Type B pancreatic cell (in vitro differentiated cells): ENCODE measurements around the gene YEATS4. TPM values are rescaled to one million over a fixed set of nuclear protein-coding genes. Genes with fewer than 3 reads are reported as not detected.

ENCODE experiments used
- DNase-seq: peaks from one replicate; pipeline ENCODE4 v3.0.0; 2021; ENCODE audit warnings: mixed read lengths; ENCODE audit not compliant: unreplicated experiment; ENCODE audit errors: extremely low spot score
- H3K27ac Mint-ChIP-seq: 2 replicates; pipeline ENCODE4 v1.8.0; 2021; ENCODE audit warnings: mild to moderate bottlenecking, mixed read lengths
- H3K27me3 Mint-ChIP-seq: 2 replicates; pipeline ENCODE4 v1.8.0; 2021; ENCODE audit warnings: mixed read lengths
- H3K36me3 Mint-ChIP-seq: 2 replicates; pipeline ENCODE4 v1.8.0; 2021; ENCODE audit warnings: mixed read lengths
- H3K4me1 Mint-ChIP-seq: one replicate; pipeline ENCODE4 v1.8.0; 2021; ENCODE audit warnings: mixed read lengths; ENCODE audit not compliant: unreplicated experiment
- H3K4me3 Mint-ChIP-seq: 2 replicates; pipeline ENCODE4 v1.8.0; 2021; ENCODE audit warnings: mild to moderate bottlenecking, mixed read lengths
- H3K9me3 Mint-ChIP-seq: 2 replicates; pipeline ENCODE4 v1.8.0; 2021; ENCODE audit warnings: mixed read lengths
- total RNA-seq: library from RNA; stranded (reverse); gene quantifications from 2 replicates; pipeline ENCODE4 v1.2.1, GENCODE V29; 2021; ENCODE audit warnings: low replicate concordance
- TF ChIP-seq, protein P1 (sequence below): fragments of 200-600 bp; sonication (generic); conservative IDR thresholded peaks from 2 replicates; pipeline ENCODE4 v1.5.0; 2021; ENCODE audit warnings: antibody characterized with exemption, mild to moderate bottlenecking

The YEATS4 gene
- total RNA-seq, 1 donor from 2014 or later: 24.6 TPM

DNA sequence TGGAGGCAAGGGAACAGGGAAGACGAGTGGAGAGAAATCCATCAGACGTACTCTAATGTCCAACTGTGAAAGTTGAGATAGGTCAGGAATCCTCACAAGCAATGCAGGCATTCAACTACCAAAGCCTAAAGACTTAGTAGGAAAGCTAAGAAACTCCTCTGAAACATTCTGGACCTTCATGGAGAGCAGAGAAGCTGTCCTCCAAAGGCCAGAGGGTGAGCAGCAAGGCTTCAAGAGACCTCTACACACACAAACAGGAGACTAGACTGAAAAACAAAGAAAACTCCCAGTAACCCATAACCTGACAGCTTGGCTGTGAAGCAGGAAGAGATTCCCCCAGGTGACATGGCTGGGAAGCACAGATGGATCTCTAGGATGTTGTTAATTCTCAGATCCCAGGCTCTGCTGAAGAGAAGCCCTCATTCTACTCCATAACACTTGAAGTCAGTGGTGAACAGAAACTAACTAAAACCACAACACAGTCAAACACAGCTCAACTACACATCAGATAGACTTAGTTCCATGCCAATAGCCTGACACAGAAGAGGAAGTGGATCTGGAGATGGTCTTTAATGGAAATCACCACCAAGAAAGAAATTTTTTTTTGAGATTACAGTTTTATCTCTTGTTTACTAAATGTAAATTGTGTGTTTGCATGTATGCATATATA lies 34.6 kb upstream of the YEATS4 start:
- peaks cover 4% of the 10 kb centered on the region for H3K9me3 Mint-ChIP-seq
- H3K4me3 Mint-ChIP-seq: no peak overlapping the region

DNA sequence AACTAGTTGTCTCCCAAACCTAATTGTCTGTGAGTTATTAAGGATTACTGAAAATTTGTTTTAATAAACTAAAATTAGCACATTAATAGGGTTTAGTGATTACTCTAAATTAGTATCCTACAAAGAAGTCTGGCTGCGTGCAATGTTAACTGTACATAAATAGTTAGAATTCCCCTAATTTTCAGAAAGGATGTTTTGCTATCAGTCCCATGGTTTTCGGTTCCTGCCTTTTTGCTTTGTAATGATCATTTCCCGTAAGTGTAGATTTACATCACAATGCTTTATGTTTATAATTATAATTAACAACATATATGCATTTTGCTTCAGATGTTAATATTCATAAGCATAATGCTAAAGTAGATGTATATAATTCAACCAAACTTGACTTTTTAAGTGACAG lies 31.1 kb upstream of the YEATS4 start:
- Mint-ChIP-seq H3K27me3 (peaks cover 16% of the 10 kb centered on the region), H3K4me3 (no peak overlapping the region), H3K4me1 (peaks cover 14% of the 10 kb centered on the region)

More for the DNA sequence above, 34.6 kb upstream of the YEATS4 start:
- no peaks in the 10 kb centered on the region for H3K4me1 Mint-ChIP-seq
- DNase-seq: no peak
- H3K27me3 Mint-ChIP-seq: peaks cover 13% of the 10 kb centered on the region
- H3K36me3 Mint-ChIP-seq: no peaks in the 10 kb centered on the region
- TF ChIP-seq, protein P1, sequence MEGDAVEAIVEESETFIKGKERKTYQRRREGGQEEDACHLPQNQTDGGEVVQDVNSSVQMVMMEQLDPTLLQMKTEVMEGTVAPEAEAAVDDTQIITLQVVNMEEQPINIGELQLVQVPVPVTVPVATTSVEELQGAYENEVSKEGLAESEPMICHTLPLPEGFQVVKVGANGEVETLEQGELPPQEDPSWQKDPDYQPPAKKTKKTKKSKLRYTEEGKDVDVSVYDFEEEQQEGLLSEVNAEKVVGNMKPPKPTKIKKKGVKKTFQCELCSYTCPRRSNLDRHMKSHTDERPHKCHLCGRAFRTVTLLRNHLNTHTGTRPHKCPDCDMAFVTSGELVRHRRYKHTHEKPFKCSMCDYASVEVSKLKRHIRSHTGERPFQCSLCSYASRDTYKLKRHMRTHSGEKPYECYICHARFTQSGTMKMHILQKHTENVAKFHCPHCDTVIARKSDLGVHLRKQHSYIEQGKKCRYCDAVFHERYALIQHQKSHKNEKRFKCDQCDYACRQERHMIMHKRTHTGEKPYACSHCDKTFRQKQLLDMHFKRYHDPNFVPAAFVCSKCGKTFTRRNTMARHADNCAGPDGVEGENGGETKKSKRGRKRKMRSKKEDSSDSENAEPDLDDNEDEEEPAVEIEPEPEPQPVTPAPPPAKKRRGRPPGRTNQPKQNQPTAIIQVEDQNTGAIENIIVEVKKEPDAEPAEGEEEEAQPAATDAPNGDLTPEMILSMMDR: no peak
- H3K27ac Mint-ChIP-seq: no peak overlapping the region

DNA sequence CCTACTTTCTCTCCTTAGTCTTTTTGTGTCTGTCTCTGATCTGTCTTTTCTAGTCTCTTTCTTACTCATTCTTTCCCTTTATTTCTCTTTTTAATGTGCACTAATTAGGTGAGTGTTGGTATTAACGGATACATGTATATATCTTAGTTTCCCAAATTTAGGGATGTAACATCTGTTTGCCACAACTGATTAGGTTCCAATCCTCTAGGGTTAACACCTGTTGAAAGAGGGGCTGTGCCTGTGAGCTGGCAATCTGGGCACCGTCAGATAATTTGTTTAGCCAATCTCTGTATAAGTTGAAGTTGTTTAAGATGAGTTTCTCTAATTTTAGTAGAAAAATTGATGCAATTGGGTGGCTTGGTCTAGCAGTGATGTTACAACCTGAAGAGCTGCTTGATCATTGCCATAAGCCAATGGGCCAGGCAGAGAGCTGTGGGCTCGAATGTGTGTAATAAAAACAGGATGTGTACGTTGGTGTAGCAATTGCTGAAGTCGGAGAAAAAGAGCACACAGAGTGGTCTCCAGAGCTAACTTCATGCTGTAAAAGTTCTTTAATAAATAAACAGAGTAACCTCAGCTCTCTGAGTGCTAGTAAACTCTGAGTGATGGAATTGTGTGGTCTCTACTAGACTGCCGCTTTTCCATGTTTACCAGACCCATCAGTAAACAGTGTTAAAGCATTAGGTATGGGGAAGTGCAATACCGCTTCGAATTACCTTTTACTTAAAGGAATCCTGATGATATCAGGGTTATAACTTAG lies 29.7 kb upstream of the YEATS4 start:
- H3K27ac Mint-ChIP-seq: no peak overlapping the region
- H3K4me3 Mint-ChIP-seq: peak overlapping the region; percentile 67
- H3K36me3 Mint-ChIP-seq: no peaks in the 10 kb centered on the region
- H3K4me1 Mint-ChIP-seq: peaks cover 14% of the 10 kb centered on the region
- no peaks in the 10 kb centered on the region for H3K9me3 Mint-ChIP-seq
- TF ChIP-seq, protein P1: no peak
- DNase-seq: no peak
- H3K27me3 Mint-ChIP-seq: peaks cover 16% of the 10 kb centered on the region

More for the DNA sequence above, 31.1 kb upstream of the YEATS4 start:
- TF ChIP-seq, protein P1: no peak
- no peak for DNase-seq
- no peak overlapping the region for H3K27ac Mint-ChIP-seq
- no peaks in the 10 kb centered on the region for H3K36me3 Mint-ChIP-seq
- H3K9me3 Mint-ChIP-seq: no peaks in the 10 kb centered on the region

DNA sequence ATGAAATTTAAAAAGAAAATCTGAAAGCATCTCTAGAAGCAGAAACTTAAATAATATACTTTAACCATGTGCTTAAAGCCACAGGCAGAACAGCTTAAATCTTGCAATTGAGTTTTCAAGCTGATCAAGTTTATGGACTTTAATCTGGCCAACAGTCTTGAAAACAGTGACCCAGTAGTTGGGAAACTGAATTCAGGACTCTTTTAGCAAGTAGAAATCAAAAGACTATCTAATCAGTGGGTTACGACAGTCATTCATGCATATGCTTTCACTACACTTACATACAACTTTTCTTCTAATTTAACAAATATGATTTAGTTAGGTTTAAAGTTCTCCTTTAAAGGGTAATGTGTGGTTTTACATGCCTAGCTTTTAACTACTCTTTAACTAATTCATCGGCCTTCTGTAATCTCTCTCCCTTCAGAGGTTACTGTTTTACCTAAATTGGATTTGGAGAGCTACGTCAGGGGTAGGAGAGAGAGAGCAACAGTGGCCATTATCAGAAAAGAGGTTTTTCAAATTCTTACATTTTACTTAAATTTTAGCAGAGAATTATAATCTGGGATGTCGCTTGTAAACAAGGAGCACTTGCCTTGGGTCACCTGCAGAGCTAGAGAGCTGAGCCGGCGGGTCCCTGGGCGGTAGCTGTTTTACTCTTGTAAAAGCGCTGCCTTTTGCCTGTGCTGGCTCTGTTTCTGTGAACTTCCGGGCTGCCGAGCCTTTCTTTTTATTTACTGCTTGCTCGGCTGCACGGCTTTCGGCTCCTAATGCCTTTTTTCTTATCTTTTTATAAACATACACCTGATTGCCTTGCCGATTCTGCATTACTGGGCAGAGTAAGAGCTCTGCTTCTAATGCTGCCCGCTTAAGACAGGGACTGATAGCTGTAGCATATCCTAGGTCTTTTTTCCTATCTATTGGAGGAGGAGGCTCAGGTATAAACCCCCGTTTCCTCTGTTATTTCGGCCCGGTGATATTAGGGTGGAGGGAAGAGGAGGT lies 28.8 kb upstream of the YEATS4 start:
- H3K4me1 Mint-ChIP-seq: peaks cover 14% of the 10 kb centered on the region
- H3K27me3 Mint-ChIP-seq: peaks cover 16% of the 10 kb centered on the region
- TF ChIP-seq, protein P1: no peak
- DNase-seq: no peak
- H3K36me3 Mint-ChIP-seq: no peaks in the 10 kb centered on the region
- H3K9me3 Mint-ChIP-seq: no peaks in the 10 kb centered on the region
- H3K27ac Mint-ChIP-seq: peak overlapping the region; percentile 96
- H3K4me3 Mint-ChIP-seq: peak overlapping the region; percentile 84

DNA sequence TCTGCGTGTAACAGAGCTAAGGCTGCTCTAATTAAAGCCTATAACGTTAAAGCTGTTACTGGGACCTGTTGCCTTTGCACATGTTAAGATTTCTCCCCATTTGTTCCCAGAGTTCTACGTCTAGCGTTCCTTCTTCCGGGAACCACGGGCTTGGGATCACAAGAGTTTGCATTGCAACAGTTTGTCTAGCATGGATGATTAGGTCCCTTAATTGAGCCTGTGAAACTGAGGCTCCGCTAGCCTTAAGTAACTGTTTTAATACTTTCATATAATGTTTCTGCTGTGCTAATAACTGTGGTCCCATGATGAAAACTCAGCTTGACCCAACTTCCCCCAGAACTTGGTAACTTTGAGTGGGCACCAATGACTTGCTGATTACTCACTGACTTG lies 28.0 kb upstream of the YEATS4 start:
- H3K36me3 Mint-ChIP-seq: no peaks in the 10 kb centered on the region
- H3K9me3 Mint-ChIP-seq: no peaks in the 10 kb centered on the region
- TF ChIP-seq, protein P1: no peak
- peaks cover 14% of the 10 kb centered on the region for H3K4me1 Mint-ChIP-seq
- H3K27me3 Mint-ChIP-seq: peaks cover 15% of the 10 kb centered on the region
- H3K4me3 Mint-ChIP-seq: peak overlapping the region; percentile 84
- DNase-seq: no peak
- H3K27ac Mint-ChIP-seq: peak overlapping the region; percentile 96
